NCI-H524 treated with DMSO at 0.1 percent for 48 hours (cell line): ENCODE measurements around the gene HDHD2.

Experiments
- DNase-seq: peaks from one replicate; lab custom pipeline; 2025; lab: John Stamatoyannopoulos, UW

HDHD2 gene

DNA sequence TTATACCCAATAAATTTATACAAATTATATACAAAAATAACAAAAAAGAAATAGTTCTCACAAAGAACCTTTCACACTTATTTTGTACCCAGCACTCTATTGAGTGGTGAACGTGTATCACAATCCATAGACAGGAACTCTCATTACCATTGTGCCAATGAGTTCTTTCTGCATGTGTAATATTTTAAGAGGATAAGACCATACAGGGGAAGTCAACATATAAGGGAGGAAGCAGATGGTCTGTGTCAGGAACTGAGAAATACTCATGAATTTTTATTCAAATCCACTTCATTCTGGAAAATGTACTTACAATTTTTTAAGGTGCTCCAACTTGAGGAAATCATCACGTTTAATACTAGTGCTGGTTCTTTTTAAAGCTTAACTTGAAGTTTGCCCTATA lies 87.8 kb downstream of the HDHD2 start:
- no peak for DNase-seq
